Left colon (tissue), 2 donors: ENCODE measurements around the gene COMMD4. TPM values are rescaled to one million over a fixed set of nuclear protein-coding genes. Genes with fewer than 3 reads are reported as not detected.

Experiments
- ATAC-seq: fragments of 200-7000 bp; cut with Tn5 transposase; one replicate; pipeline ENCODE4 v1.9.1; 2020; ENCODE audit warnings: mild to moderate bottlenecking, moderate library complexity
- DNase-seq, 2 donors: peaks; one replicate each; pipeline ENCODE4 v3.0.0-alpha.2; 2020
- intact Hi-C, 2 donors: fragments of 100-400 bp; cut with DNase I in 1 of 2; cut with micrococcal nuclease in 1 of 2; formaldehyde crosslinking; loops; one replicate each; pipeline versions ENCODE4 v1.11.2 to v1.14.0; 2022; cut with DNase I, micrococcal nuclease
- total RNA-seq, 2 donors: library from RNA; stranded (reverse); fragmentation: NEBNext Ultra II Directional; extraction: Animal tissue kit (Norgen Biotek cat#: 25700); gene quantifications; one replicate each; pipeline ENCODE4 v1.2.1, GENCODE V29; 2021
- donor health status: DM: no; HTN: no; CAD: no.
- donor health status: DM: yes; HTN: yes; CAD: no.

COMMD4 gene
- total RNA-seq, 2 donors from 2014 or later: 72.3 to 73.4 TPM

GRCh38 chr15:75352186-75353080 lies 16.6 kb downstream of the COMMD4 start:
- intact Hi-C loops: no loop called here
- ATAC-seq (no peak), DNase-seq (no peak)

- intact Hi-C loops: no loop called here
- DNase-seq (no peak), ATAC-seq (no peak)
These were observed 17.7 kb downstream of the COMMD4 start for GRCh38 chr15:75353604-75354003.

- intact Hi-C loops: no loop called here
- DNase-seq: no peak
- no peak for ATAC-seq
These were observed 18.6 kb downstream of the COMMD4 start for GRCh38 chr15:75354454-75354853.

GRCh38 chr15:75355369-75355768 lies 19.5 kb downstream of the COMMD4 start:
- DNase-seq (no peak), ATAC-seq (no peak)
- intact Hi-C loops: no loop called here

GRCh38 chr15:75356006-75356405 lies 20.1 kb downstream of the COMMD4 start:
- no peak for DNase-seq
- intact Hi-C loops: no loop called here
- no peak for ATAC-seq

- no peak for ATAC-seq
- no peak for DNase-seq
- intact Hi-C loops: no loop called here
These were observed 20.7 kb downstream of the COMMD4 start for GRCh38 chr15:75356517-75356916.

GRCh38 chr15:75357976-75358673 lies 22.3 kb downstream of the COMMD4 start:
- DNase-seq (no peak), ATAC-seq (no peak)
- intact Hi-C loops: no loop called here

GRCh38 chr15:75358771-75359536 lies 23.1 kb downstream of the COMMD4 start:
- DNase-seq (no peak), ATAC-seq (no peak)
- intact Hi-C loops: no loop called here

- ATAC-seq (peak; percentile 18), DNase-seq (no peak)
- intact Hi-C loops: loop anchor here in 1 of 2 donors (10.0 kb wide), 1 partner anchor 275 kb away; no protein-coding TSS in a partner anchor
These were observed 23.8 kb downstream of the COMMD4 start for GRCh38 chr15:75359537-75360250.

- no peak for DNase-seq
- intact Hi-C loops: loop anchor here in 1 of 2 donors (10.0 kb wide), 1 partner anchor 274 kb away; no protein-coding TSS in a partner anchor
- no peak for ATAC-seq
These were observed 24.5 kb downstream of the COMMD4 start for GRCh38 chr15:75360391-75360790.

GRCh38 chr15:75360856-75361255 lies 25.0 kb downstream of the COMMD4 start:
- DNase-seq: no peak
- ATAC-seq: no peak
- intact Hi-C loops: loop anchor here in 1 of 2 donors (10.0 kb wide), 1 partner anchor 274 kb away; no protein-coding TSS in a partner anchor

GRCh38 chr15:75361361-75361988 lies 25.6 kb downstream of the COMMD4 start:
- intact Hi-C loops: loop anchor here in 1 of 2 donors (10.0 kb wide), 1 partner anchor 273 kb away; no protein-coding TSS in a partner anchor
- ATAC-seq (no peak), DNase-seq (no peak)

GRCh38 chr15:75361989-75362641 lies 26.3 kb downstream of the COMMD4 start:
- intact Hi-C loops: loop anchor here in 1 of 2 donors (10.0 kb wide), 1 partner anchor 273 kb away; no protein-coding TSS in a partner anchor
- no peak for DNase-seq
- ATAC-seq: peak; percentile 10

GRCh38 chr15:75362642-75363249 lies 26.9 kb downstream of the COMMD4 start:
- intact Hi-C loops: loop anchor here in 1 of 2 donors (10.0 kb wide), 1 partner anchor 272 kb away; no protein-coding TSS in a partner anchor
- ATAC-seq (no peak), DNase-seq (no peak)

GRCh38 chr15:75363786-75364185 lies 27.9 kb downstream of the COMMD4 start:
- no peak for DNase-seq
- intact Hi-C loops: loop anchor here in 1 of 2 donors (10.0 kb wide), 1 partner anchor 271 kb away; no protein-coding TSS in a partner anchor
- ATAC-seq: no peak

GRCh38 chr15:75364881-75365280 lies 29.0 kb downstream of the COMMD4 start:
- DNase-seq (no peak), ATAC-seq (no peak)
- intact Hi-C loops: loop anchor here in 1 of 2 donors (10.0 kb wide), 1 partner anchor 270 kb away; no protein-coding TSS in a partner anchor

GRCh38 chr15:75366163-75366562 lies 30.3 kb downstream of the COMMD4 start:
- intact Hi-C loops: loop anchor here in 1 of 2 donors (10.0 kb wide), 1 partner anchor 269 kb away; no protein-coding TSS in a partner anchor
- no peak for ATAC-seq
- no peak for DNase-seq
